ENCODE measurements around the gene ATXN10.

GRCh38 chr22:45763236-45763624 lies 91.6 kb downstream of the ATXN10 start:
- no peak for TF ChIP-seq IRF1 (CRISPR knock-in tag; IDR thresholded peaks at IDR 0.05; ENCODE audit: low read depth)
- TF ChIP-seq ATF2 (CRISPR knock-in tag; IDR thresholded peaks at IDR 0.05), result no peak
- no peak for TF ChIP-seq ELF4 (CRISPR knock-in tag; IDR thresholded peaks at IDR 0.05; ENCODE audit: borderline replicate concordance)
- TF ChIP-seq CREBL2 (CRISPR knock-in tag; IDR thresholded peaks at IDR 0.05; ENCODE audit: borderline replicate concordance), result no peak
- no peak for TF ChIP-seq TMF1 (CRISPR knock-in tag; IDR thresholded peaks at IDR 0.05; ENCODE audit: low read depth)
- TF ChIP-seq CTCF (CRISPR knock-in tag; IDR thresholded peaks at IDR 0.05), result no peak
- TF ChIP-seq ZNF713 (CRISPR knock-in tag; IDR thresholded peaks at IDR 0.05), result no peak
- TF ChIP-seq MEF2D (CRISPR knock-in tag; IDR thresholded peaks at IDR 0.05), result no peak

Measured in HepG2 (cell line).